Esophagus muscularis mucosa (tissue), 3 donors: ENCODE measurements around the gene PGBD5.

Source experiments
- POLR2AphosphoS5 ChIP-seq, 2 donors: sonication (generic); formaldehyde crosslinking; IDR thresholded peaks; one replicate each; pipeline ENCODE4 v1.6.1; 2017; ENCODE audit warnings: antibody characterized with exemption in 2 of 2
- TF ChIP-seq, protein P1 (sequence below), 3 experiments: fragments of 200-600 bp in 2 of 3; fragments of 450-650 bp in 1 of 3; sonication (generic) in 2 of 3; IDR thresholded peaks; one replicate each; pipeline ENCODE4 v1.5.1; 2017 to 2019; ENCODE audit warnings: antibody characterized with exemption in 3 of 3, mild to moderate bottlenecking in 2 of 3, moderate library complexity in 1 of 3

DNA sequence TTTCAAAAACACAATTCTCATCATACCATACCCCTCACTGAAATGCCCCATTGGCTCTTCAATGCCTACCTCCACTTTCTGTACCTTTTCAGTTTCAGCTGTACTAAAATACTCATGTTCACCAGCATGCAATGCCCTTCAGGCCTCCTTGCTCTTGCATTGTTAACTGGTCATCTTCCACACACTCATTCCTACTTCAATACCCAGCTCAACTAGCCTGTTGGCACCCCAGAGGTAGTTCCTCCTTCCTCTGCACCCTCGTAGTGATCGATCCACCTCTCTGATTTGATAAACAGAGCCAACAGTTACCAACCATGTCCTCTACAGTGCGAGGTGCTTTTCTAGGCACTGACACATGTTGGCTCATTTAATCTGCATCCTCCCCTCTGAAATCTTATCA, 46.7 kb downstream of the PGBD5 start:
- TF ChIP-seq, protein P1, sequence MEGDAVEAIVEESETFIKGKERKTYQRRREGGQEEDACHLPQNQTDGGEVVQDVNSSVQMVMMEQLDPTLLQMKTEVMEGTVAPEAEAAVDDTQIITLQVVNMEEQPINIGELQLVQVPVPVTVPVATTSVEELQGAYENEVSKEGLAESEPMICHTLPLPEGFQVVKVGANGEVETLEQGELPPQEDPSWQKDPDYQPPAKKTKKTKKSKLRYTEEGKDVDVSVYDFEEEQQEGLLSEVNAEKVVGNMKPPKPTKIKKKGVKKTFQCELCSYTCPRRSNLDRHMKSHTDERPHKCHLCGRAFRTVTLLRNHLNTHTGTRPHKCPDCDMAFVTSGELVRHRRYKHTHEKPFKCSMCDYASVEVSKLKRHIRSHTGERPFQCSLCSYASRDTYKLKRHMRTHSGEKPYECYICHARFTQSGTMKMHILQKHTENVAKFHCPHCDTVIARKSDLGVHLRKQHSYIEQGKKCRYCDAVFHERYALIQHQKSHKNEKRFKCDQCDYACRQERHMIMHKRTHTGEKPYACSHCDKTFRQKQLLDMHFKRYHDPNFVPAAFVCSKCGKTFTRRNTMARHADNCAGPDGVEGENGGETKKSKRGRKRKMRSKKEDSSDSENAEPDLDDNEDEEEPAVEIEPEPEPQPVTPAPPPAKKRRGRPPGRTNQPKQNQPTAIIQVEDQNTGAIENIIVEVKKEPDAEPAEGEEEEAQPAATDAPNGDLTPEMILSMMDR (IDR thresholded peaks at IDR 0.05), result no peak
- no peak for TF ChIP-seq POLR2AphosphoS5 (IDR thresholded peaks at IDR 0.05)
